Endometrial microvascular endothelial cells (primary cell): ENCODE results near the gene TBC1D4. TPM values are rescaled to one million over a fixed set of nuclear protein-coding genes. Genes with fewer than 3 reads are reported as not detected.

Experiments
- in situ Hi-C: cut with HindIII; loops from 2 replicates; pipeline ENCODE4 v1.10.0; 2017; ENCODE audit warnings: low sequenced_read_pairs, low pct_unique_long_range_greater_than_20kb; ENCODE audit errors: inconsistent ontology term
- total RNA-seq: library from RNA; depleted of rRNA; stranded (reverse); fragments of >200 nt; gene quantifications from one replicate; pipeline ENCODE4 v1.2.3, GENCODE V29; 2015; ENCODE audit errors: inconsistent ontology term

Gene TBC1D4
- total RNA-seq, 1 donor from 2014 or later = 33.3 TPM

- in situ Hi-C loops = no loop called here
These were observed 56.6 kb downstream of the TBC1D4 start for GRCh38 chr13:75425216-75426009.

- in situ Hi-C loops = no loop called here
These were observed 58.0 kb downstream of the TBC1D4 start for GRCh38 chr13:75423946-75424345.

GRCh38 chr13:75422028-75422427 is 59.9 kb downstream of the TBC1D4 start:
- in situ Hi-C loops = no loop called here

- in situ Hi-C loops = no loop called here
These were observed 60.8 kb downstream of the TBC1D4 start for GRCh38 chr13:75421133-75421532.

- in situ Hi-C loops = no loop called here
These were observed 62.3 kb downstream of the TBC1D4 start for GRCh38 chr13:75419656-75420055.

GRCh38 chr13:75418997-75419396 is 63.0 kb downstream of the TBC1D4 start:
- in situ Hi-C loops = no loop called here

- in situ Hi-C loops = no loop called here
These were observed 63.7 kb downstream of the TBC1D4 start for GRCh38 chr13:75418186-75418843.

- in situ Hi-C loops = no loop called here
These were observed 64.3 kb downstream of the TBC1D4 start for GRCh38 chr13:75417656-75418055.

- in situ Hi-C loops = no loop called here
These were observed 65.0 kb downstream of the TBC1D4 start for GRCh38 chr13:75417012-75417384.

GRCh38 chr13:75416327-75417011 is 65.5 kb downstream of the TBC1D4 start:
- in situ Hi-C loops = no loop called here

GRCh38 chr13:75415694-75416093 is 66.3 kb downstream of the TBC1D4 start:
- in situ Hi-C loops = no loop called here

GRCh38 chr13:75415171-75415570 is 66.8 kb downstream of the TBC1D4 start:
- in situ Hi-C loops = no loop called here

- in situ Hi-C loops = no loop called here
These were observed 67.7 kb downstream of the TBC1D4 start for GRCh38 chr13:75414036-75414827.

- in situ Hi-C loops = no loop called here
These were observed 69.9 kb downstream of the TBC1D4 start for GRCh38 chr13:75411924-75412537.

- in situ Hi-C loops = no loop called here
These were observed 71.8 kb downstream of the TBC1D4 start for GRCh38 chr13:75410207-75410606.

- in situ Hi-C loops = no loop called here
These were observed 74.0 kb downstream of the TBC1D4 start for GRCh38 chr13:75407998-75408397.

- in situ Hi-C loops = no loop called here
These were observed 74.5 kb downstream of the TBC1D4 start for GRCh38 chr13:75407473-75407872.

- in situ Hi-C loops = no loop called here
These were observed 75.8 kb downstream of the TBC1D4 start for GRCh38 chr13:75405976-75406703.
